Neural progenitor cell (in vitro differentiated cells): ENCODE measurements around the gene TRIO. TPM values are rescaled to one million over a fixed set of nuclear protein-coding genes. Genes with fewer than 3 reads are reported as not detected.

Experiments
- DNase-seq: peaks from one replicate; pipeline ENCODE4 v3.0.0-alpha.2; 2016; ENCODE audit warnings: low spot score
- H2AFZ ChIP-seq: fragments of 200-600 bp; sonication (generic); replicated peaks from 2 replicates; pipeline ENCODE4 v1.6.1; 2016; ENCODE audit warnings: antibody characterized with exemption
- H3F3A ChIP-seq: fragments of 200-600 bp; sonication (generic); 2 replicates; pipeline ENCODE4 v1.6.1; 2016; ENCODE audit warnings: antibody characterized with exemption, low read depth
- H3K27ac ChIP-seq: fragments of 200-600 bp; sonication (generic); 2 replicates; pipeline ENCODE4 v1.5.1; 2016; ENCODE audit warnings: mild to moderate bottlenecking
- H3K27me3 ChIP-seq: fragments of 200-600 bp; sonication (generic); 2 replicates; pipeline ENCODE4 v1.6.1; 2016; ENCODE audit warnings: mild to moderate bottlenecking, moderate library complexity
- H3K36me3 ChIP-seq: fragments of 200-600 bp; sonication (generic); 2 replicates; pipeline ENCODE4 v1.5.1; 2016
- H3K4me1 ChIP-seq: fragments of 200-600 bp; sonication (generic); 2 replicates; pipeline ENCODE4 v1.6.1; 2016; ENCODE audit warnings: mixed run types
- H3K4me2 ChIP-seq: fragments of 200-600 bp; sonication (generic); 2 replicates; pipeline ENCODE4 v1.6.1; 2016
- H3K4me3 ChIP-seq: fragments of 200-600 bp; sonication (generic); 2 replicates; pipeline ENCODE4 v1.5.1; 2016
- H3K79me2 ChIP-seq: fragments of 200-600 bp; sonication (generic); 2 replicates; pipeline ENCODE4 v1.6.1; 2016; ENCODE audit warnings: low read depth
- H3K9ac ChIP-seq: fragments of 200-600 bp; sonication (generic); 2 replicates; pipeline ENCODE4 v1.6.1; 2016
- H3K9me3 ChIP-seq: fragments of 200-600 bp; sonication (generic); 2 replicates; pipeline ENCODE4 v1.5.1; 2016; ENCODE audit warnings: low read depth
- H4K20me1 ChIP-seq: fragments of 200-600 bp; sonication (generic); 2 replicates; pipeline ENCODE4 v1.6.1; 2016; ENCODE audit warnings: low read depth
- H3K27ac Mint-ChIP-seq: 3 replicates; pipeline ENCODE4 v1.8.0; 2021; ENCODE audit warnings: mixed read lengths
- H3K27me3 Mint-ChIP-seq: 2 replicates; pipeline ENCODE4 v1.8.0; 2022; ENCODE audit warnings: low read depth, mild to moderate bottlenecking, inconsistent platforms, moderate library complexity, mixed read lengths; ENCODE audit not compliant: insufficient read depth
- H3K36me3 Mint-ChIP-seq: 3 replicates; pipeline ENCODE4 v1.8.0; 2021; ENCODE audit warnings: mixed read lengths
- H3K4me1 Mint-ChIP-seq: 3 replicates; pipeline ENCODE4 v1.8.0; 2021; ENCODE audit warnings: mixed read lengths
- H3K4me3 Mint-ChIP-seq: 3 replicates; pipeline ENCODE4 v1.8.0; 2021; ENCODE audit warnings: mild to moderate bottlenecking, moderate library complexity, mixed read lengths
- H3K9me3 Mint-ChIP-seq: 3 replicates; pipeline ENCODE4 v1.8.0; 2020; ENCODE audit warnings: mixed read lengths
- EZH2 ChIP-seq: fragments of 200-600 bp; sonication (generic); IDR thresholded peaks from 2 replicates; pipeline ENCODE4 v1.6.1; 2017; ENCODE audit warnings: antibody characterized with exemption, mild to moderate bottlenecking, moderate library complexity
- EZH2phosphoT487 ChIP-seq: fragments of 200-600 bp; sonication (generic); IDR thresholded peaks from 2 replicates; pipeline ENCODE4 v1.6.1; 2017; ENCODE audit warnings: antibody characterized with exemption
- total RNA-seq: library from RNA; depleted of rRNA; stranded (reverse); fragments of >200 nt; gene quantifications from 2 replicates; pipeline ENCODE4 v1.2.3, GENCODE V29; 2015; ENCODE audit warnings: low replicate concordance
- TF ChIP-seq, protein P1 (sequence below): fragments of 200-600 bp; sonication (generic); IDR thresholded peaks from 2 replicates; pipeline ENCODE4 v1.5.1; 2017; ENCODE audit warnings: antibody characterized with exemption, mild to moderate bottlenecking

The TRIO gene
- total RNA-seq, 1 donor from 2014 or later, result 84.7 TPM

DNA sequence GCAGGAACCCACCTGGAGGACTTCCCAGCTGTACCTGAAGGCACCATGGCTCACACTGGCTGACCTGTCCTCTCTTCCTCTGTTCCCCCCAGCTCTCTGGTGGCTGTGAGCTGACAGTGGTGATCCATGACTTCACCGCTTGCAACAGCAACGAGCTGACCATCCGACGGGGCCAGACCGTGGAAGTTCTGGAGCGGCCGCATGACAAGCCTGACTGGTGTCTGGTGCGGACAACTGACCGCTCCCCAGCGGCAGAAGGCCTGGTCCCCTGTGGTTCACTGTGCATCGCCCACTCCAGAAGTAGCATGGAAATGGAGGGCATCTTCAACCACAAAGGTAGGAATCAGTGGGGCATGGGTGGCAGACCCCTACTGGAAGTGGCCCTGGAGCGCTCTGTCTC, 276.5 kb downstream of the TRIO start:
- H3K9me3 Mint-ChIP-seq, result no peaks in the 10 kb centered on the region
- no peaks in the 10 kb centered on the region for H3K79me2 ChIP-seq
- H3K4me1 ChIP-seq, result peaks cover 55% of the 10 kb centered on the region
- H3K36me3 ChIP-seq, result no peaks in the 10 kb centered on the region
- no peaks in the 10 kb centered on the region for H3K27me3 Mint-ChIP-seq
- peaks cover 49% of the 10 kb centered on the region for H3K4me1 Mint-ChIP-seq
- H3K9ac ChIP-seq, result no peak overlapping the region
- H3K27ac Mint-ChIP-seq, result no peak overlapping the region
- no peak overlapping the region for H3K4me3 ChIP-seq
- H3F3A ChIP-seq, result peaks cover 11% of the 10 kb centered on the region
- no peak overlapping the region for H3K4me3 Mint-ChIP-seq
- no peak overlapping the region for H3K4me2 ChIP-seq
- TF ChIP-seq EZH2, result no peak
- TF ChIP-seq EZH2phosphoT487, result no peak
- TF ChIP-seq, protein P1, sequence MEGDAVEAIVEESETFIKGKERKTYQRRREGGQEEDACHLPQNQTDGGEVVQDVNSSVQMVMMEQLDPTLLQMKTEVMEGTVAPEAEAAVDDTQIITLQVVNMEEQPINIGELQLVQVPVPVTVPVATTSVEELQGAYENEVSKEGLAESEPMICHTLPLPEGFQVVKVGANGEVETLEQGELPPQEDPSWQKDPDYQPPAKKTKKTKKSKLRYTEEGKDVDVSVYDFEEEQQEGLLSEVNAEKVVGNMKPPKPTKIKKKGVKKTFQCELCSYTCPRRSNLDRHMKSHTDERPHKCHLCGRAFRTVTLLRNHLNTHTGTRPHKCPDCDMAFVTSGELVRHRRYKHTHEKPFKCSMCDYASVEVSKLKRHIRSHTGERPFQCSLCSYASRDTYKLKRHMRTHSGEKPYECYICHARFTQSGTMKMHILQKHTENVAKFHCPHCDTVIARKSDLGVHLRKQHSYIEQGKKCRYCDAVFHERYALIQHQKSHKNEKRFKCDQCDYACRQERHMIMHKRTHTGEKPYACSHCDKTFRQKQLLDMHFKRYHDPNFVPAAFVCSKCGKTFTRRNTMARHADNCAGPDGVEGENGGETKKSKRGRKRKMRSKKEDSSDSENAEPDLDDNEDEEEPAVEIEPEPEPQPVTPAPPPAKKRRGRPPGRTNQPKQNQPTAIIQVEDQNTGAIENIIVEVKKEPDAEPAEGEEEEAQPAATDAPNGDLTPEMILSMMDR, result no peak
- peaks cover 15% of the 10 kb centered on the region for H4K20me1 ChIP-seq
- peaks cover 58% of the 10 kb centered on the region for H3K36me3 Mint-ChIP-seq
- H2AFZ ChIP-seq, result no peak overlapping the region
- no peak overlapping the region for H3K27ac ChIP-seq
- no peak for DNase-seq
- no peaks in the 10 kb centered on the region for H3K9me3 ChIP-seq
- no peaks in the 10 kb centered on the region for H3K27me3 ChIP-seq

DNA sequence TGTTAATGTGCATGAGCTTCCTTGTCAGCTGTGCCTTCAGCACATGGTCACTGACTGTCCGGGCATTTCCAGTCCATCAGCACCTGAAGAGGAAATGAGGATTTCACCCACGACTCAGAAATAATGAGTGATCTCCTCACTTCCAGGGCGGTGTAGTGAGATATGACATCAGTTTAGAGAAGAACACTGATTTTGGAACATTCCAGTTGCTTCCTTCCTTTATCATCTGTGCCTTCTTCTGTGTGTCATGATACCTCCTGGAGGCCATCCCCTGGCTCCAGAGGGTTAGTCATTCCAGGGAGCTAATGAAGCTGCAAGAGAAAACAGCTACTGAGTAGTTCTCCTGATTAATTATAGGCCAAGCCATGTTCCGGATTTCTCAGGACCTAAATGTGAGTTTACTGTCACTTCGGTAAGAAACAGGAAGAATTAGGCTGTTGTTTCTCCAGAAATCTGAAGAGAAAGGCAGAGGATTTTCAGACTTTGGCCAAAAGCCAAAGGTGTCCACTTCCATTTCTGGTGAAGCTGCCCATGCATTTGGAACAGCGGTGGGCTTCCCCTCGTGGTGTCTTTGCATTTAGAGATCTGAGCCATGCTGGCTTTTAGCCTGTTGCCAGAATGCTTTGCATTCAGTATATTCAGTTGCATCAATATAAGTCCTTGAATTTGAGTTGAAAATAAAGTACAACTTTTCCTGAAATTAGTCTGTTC, 277.1 kb downstream of the TRIO start:
- no peak overlapping the region for H2AFZ ChIP-seq
- H3K9ac ChIP-seq, result no peak overlapping the region
- peaks cover 56% of the 10 kb centered on the region for H3K4me1 ChIP-seq
- peaks cover 58% of the 10 kb centered on the region for H3K36me3 Mint-ChIP-seq
- no peak overlapping the region for H3K27ac ChIP-seq
- no peak for DNase-seq
- H4K20me1 ChIP-seq, result peaks cover 21% of the 10 kb centered on the region
- no peak overlapping the region for H3K4me3 Mint-ChIP-seq
- H3K9me3 ChIP-seq, result no peaks in the 10 kb centered on the region
- H3K79me2 ChIP-seq, result peaks cover 5% of the 10 kb centered on the region
- no peaks in the 10 kb centered on the region for H3K27me3 ChIP-seq
- H3K4me2 ChIP-seq, result no peak overlapping the region
- H3K4me3 ChIP-seq, result no peak overlapping the region
- no peaks in the 10 kb centered on the region for H3K9me3 Mint-ChIP-seq
- peaks cover 49% of the 10 kb centered on the region for H3K4me1 Mint-ChIP-seq
- no peaks in the 10 kb centered on the region for H3K27me3 Mint-ChIP-seq
- peaks cover 11% of the 10 kb centered on the region for H3F3A ChIP-seq
- no peak for TF ChIP-seq EZH2phosphoT487
- TF ChIP-seq, protein P1, result no peak
- TF ChIP-seq EZH2, result no peak
- H3K27ac Mint-ChIP-seq, result no peak overlapping the region
- H3K36me3 ChIP-seq, result no peaks in the 10 kb centered on the region

DNA sequence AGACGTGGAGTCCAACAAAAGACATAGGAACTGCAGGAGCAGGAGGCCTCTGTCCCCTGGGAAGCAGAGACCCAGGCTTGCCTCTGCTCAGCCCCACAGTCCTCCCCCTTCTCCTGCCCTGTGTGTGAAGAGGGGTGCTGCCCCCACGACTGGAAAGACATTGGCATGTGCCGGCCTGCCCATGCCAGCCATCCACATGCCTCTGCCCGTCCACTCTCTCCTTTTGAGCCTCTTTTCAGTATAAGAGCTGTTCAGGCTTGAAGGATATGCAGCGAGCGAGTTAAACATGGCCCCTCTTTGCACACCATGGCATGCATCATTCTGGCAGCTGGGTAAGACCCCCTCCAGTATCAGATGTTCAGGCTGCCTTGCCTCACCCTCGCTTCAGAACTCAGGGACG, 278.7 kb downstream of the TRIO start:
- TF ChIP-seq EZH2 (no peak), EZH2phosphoT487 (no peak)
- TF ChIP-seq, protein P1, result no peak
- Mint-ChIP-seq H3K27me3 (peaks cover 2% of the 10 kb centered on the region), H3K36me3 (peaks cover 58% of the 10 kb centered on the region), H3K4me1 (peaks cover 49% of the 10 kb centered on the region), H3K9me3 (no peaks in the 10 kb centered on the region), H3K4me3 (no peak overlapping the region), H3K27ac (no peak overlapping the region)
- no peaks in the 10 kb centered on the region for H3K27me3 ChIP-seq
- H4K20me1 ChIP-seq, result peaks cover 37% of the 10 kb centered on the region
- H3K79me2 ChIP-seq, result peaks cover 6% of the 10 kb centered on the region
- no peaks in the 10 kb centered on the region for H3K36me3 ChIP-seq
- H3K9me3 ChIP-seq, result no peaks in the 10 kb centered on the region
- no peak for DNase-seq
- H3K4me1 ChIP-seq, result peaks cover 56% of the 10 kb centered on the region
- H3F3A ChIP-seq, result peaks cover 11% of the 10 kb centered on the region
- H3K4me3 ChIP-seq, result no peak overlapping the region
- no peak overlapping the region for H3K27ac ChIP-seq
- no peak overlapping the region for H3K4me2 ChIP-seq
- H2AFZ ChIP-seq, result no peak overlapping the region
- no peak overlapping the region for H3K9ac ChIP-seq
